ENCODE results near the gene GSG1L.

GSG1L gene

GRCh38 chr16:28062847-28063521 is 530 bp downstream of the GSG1L start:
- DNase-seq (ENCODE audit: low read depth), result peak; percentile 32

GRCh38 chr16:28062261-28062846 is 1.2 kb downstream of the GSG1L start:
- no peak for DNase-seq (ENCODE audit: low read depth)

GRCh38 chr16:28061352-28062101 is 2.0 kb downstream of the GSG1L start:
- DNase-seq (ENCODE audit: low read depth), result no peak

- DNase-seq (ENCODE audit: low read depth), result no peak
These were observed 3.5 kb downstream of the GSG1L start for GRCh38 chr16:28059841-28060575.

GRCh38 chr16:28058839-28059589 is 4.5 kb downstream of the GSG1L start:
- no peak for DNase-seq (ENCODE audit: low read depth)

- no peak for DNase-seq (ENCODE audit: low read depth)
These were observed 5.6 kb downstream of the GSG1L start for GRCh38 chr16:28057949-28058348.

- no peak for DNase-seq (ENCODE audit: low read depth)
These were observed 10.1 kb downstream of the GSG1L start for GRCh38 chr16:28053461-28053860.

GRCh38 chr16:28052274-28053128 is 11.0 kb downstream of the GSG1L start:
- no peak for DNase-seq (ENCODE audit: low read depth)

GRCh38 chr16:28051486-28051885 is 12.0 kb downstream of the GSG1L start:
- DNase-seq (ENCODE audit: low read depth), result no peak

- peak; percentile 57 for DNase-seq (ENCODE audit: low read depth)
These were observed 20.7 kb downstream of the GSG1L start for GRCh38 chr16:28042811-28043210.

GRCh38 chr16:28041615-28042014 is 21.9 kb downstream of the GSG1L start:
- peak; percentile 40 for DNase-seq (ENCODE audit: low read depth)

- DNase-seq (ENCODE audit: low read depth), result no peak
These were observed 23.5 kb downstream of the GSG1L start for GRCh38 chr16:28040039-28040438.

- DNase-seq (ENCODE audit: low read depth), result no peak
These were observed 24.0 kb downstream of the GSG1L start for GRCh38 chr16:28039493-28039892.

GRCh38 chr16:28038409-28038808 is 25.1 kb downstream of the GSG1L start:
- DNase-seq (ENCODE audit: low read depth), result no peak

- DNase-seq (ENCODE audit: low read depth), result no peak
These were observed 27.6 kb downstream of the GSG1L start for GRCh38 chr16:28035866-28036393.

GRCh38 chr16:28033870-28034269 is 29.6 kb downstream of the GSG1L start:
- DNase-seq (ENCODE audit: low read depth), result no peak

GRCh38 chr16:28029387-28030002 is 34.0 kb downstream of the GSG1L start:
- DNase-seq (ENCODE audit: low read depth), result no peak

GRCh38 chr16:28027055-28027454 is 36.5 kb downstream of the GSG1L start:
- peak; percentile 2 for DNase-seq (ENCODE audit: low read depth)

GRCh38 chr16:28025631-28026030 is 37.9 kb downstream of the GSG1L start:
- no peak for DNase-seq (ENCODE audit: low read depth)

GRCh38 chr16:28019218-28019617 is 44.3 kb downstream of the GSG1L start:
- DNase-seq (ENCODE audit: low read depth), result no peak

Measured in EH (cell line).